ENCODE results near the gene C16orf82. TPM values are rescaled to one million over a fixed set of nuclear protein-coding genes. Genes with fewer than 3 reads are reported as not detected.
"Not testable (repeated sequence)": the region's sequence is repeated elsewhere in the genome, so short reads cannot be mapped to it uniquely, and the experiment has no call there.

The C16orf82 gene
- total RNA-seq, 2 experiments from 2014 or later: not detected

GRCh38 chr16:27085182-27085581 lies 18.5 kb downstream of the C16orf82 start:
- Mint-ChIP-seq H3K27me3 (peaks cover 28% of the 10 kb centered on the region), H3K4me3 (no peak overlapping the region), H3K4me1 (ENCODE audit: low read depth) (no peaks in the 10 kb centered on the region), H3K36me3 (ENCODE audit: low read depth) (no peaks in the 10 kb centered on the region), H3K27ac (no peak overlapping the region), H3K9me3 (no peaks in the 10 kb centered on the region)
- POLR2A ChIA-PET: no interaction called here
- ATAC-seq (no peak), DNase-seq (no peak)
- intact Hi-C loops (cut with micrococcal nuclease): no loop called here
- CTCF ChIA-PET: interaction anchor here (1.0 kb wide), 1 partner anchor 10 kb away, joined by 3 read pairs; no protein-coding TSS in a partner anchor
- TF ChIP-seq CTCF (IDR thresholded peaks at IDR 0.05): no peak

- H3K27me3 Mint-ChIP-seq: peaks cover 27% of the 10 kb centered on the region
- H3K27ac Mint-ChIP-seq; ATAC-seq; H3K4me1 Mint-ChIP-seq (ENCODE audit: low read depth); H3K9me3 Mint-ChIP-seq; intact Hi-C loops (cut with micrococcal nuclease); H3K36me3 Mint-ChIP-seq (ENCODE audit: low read depth); POLR2A ChIA-PET; H3K4me3 Mint-ChIP-seq; DNase-seq; CTCF ChIA-PET: not testable (repeated sequence)
Observed at GRCh38 chr16:27086031-27086430, 19.3 kb downstream of the C16orf82 start.

GRCh38 chr16:27088216-27088615 lies 21.5 kb downstream of the C16orf82 start:
- ATAC-seq (no peak), DNase-seq (no peak)
- ChIA-PET POLR2A (no interaction called here), CTCF (no interaction called here)
- Mint-ChIP-seq H3K4me1 (ENCODE audit: low read depth) (no peaks in the 10 kb centered on the region), H3K9me3 (no peaks in the 10 kb centered on the region), H3K27me3 (peaks cover 27% of the 10 kb centered on the region), H3K4me3 (no peak overlapping the region), H3K36me3 (ENCODE audit: low read depth) (no peaks in the 10 kb centered on the region), H3K27ac (no peak overlapping the region)
- TF ChIP-seq CTCF (IDR thresholded peaks at IDR 0.05): no peak
- intact Hi-C loops (cut with micrococcal nuclease): no loop called here

- Mint-ChIP-seq H3K27me3 (peaks cover 6% of the 10 kb centered on the region), H3K27ac (no peak overlapping the region), H3K4me3 (no peak overlapping the region), H3K9me3 (no peaks in the 10 kb centered on the region), H3K36me3 (ENCODE audit: low read depth) (no peaks in the 10 kb centered on the region), H3K4me1 (ENCODE audit: low read depth) (no peaks in the 10 kb centered on the region)
- ATAC-seq (no peak), DNase-seq (no peak)
- intact Hi-C loops (cut with micrococcal nuclease): no loop called here
- ChIA-PET POLR2A (interaction anchor here (0.6 kb wide), 1 partner anchor 97 kb away, joined by 3 read pairs; no protein-coding TSS in a partner anchor), CTCF (no interaction called here)
- TF ChIP-seq CTCF (IDR thresholded peaks at IDR 0.05): no peak
Observed at GRCh38 chr16:27096375-27096774, 29.6 kb downstream of the C16orf82 start.

GRCh38 chr16:27097800-27098230 lies 31.1 kb downstream of the C16orf82 start:
- ATAC-seq (no peak), DNase-seq (no peak)
- no peak for TF ChIP-seq CTCF (IDR thresholded peaks at IDR 0.05)
- H3K36me3 Mint-ChIP-seq (ENCODE audit: low read depth): no peaks in the 10 kb centered on the region
- no peaks in the 10 kb centered on the region for H3K9me3 Mint-ChIP-seq
- H3K4me1 Mint-ChIP-seq (ENCODE audit: low read depth): no peaks in the 10 kb centered on the region
- CTCF ChIA-PET: interaction anchor here (3.0 kb wide), 1 partner anchor 12 kb away, joined by 14 read pairs; no protein-coding TSS in a partner anchor
- POLR2A ChIA-PET: interaction anchor here (1.5 kb wide), 1 partner anchor 12 kb away, joined by 4 read pairs; no protein-coding TSS in a partner anchor
- intact Hi-C loops (cut with micrococcal nuclease): no loop called here
- H3K27me3 Mint-ChIP-seq: peaks cover 3% of the 10 kb centered on the region
- H3K27ac Mint-ChIP-seq: no peak overlapping the region
- H3K4me3 Mint-ChIP-seq: no peak overlapping the region

Measured in activated CD8-positive, alpha-beta T cell treated with anti-CD3 and anti-CD28 coated beads for 36 hours (primary cell).